Psoas muscle (tissue), 8 donors: Measurements from ENCODE around the gene ANXA11. TPM values are rescaled to one million over a fixed set of nuclear protein-coding genes. Genes with fewer than 3 reads are reported as not detected.
"Not testable (repeated sequence)": the region's sequence is repeated elsewhere in the genome, so short reads cannot be mapped to it uniquely, and the experiment has no call there.

Experiments
- ATAC-seq, 4 donors: fragments of 200-7000 bp; cut with Tn5 transposase; one replicate each; pipeline ENCODE4 v1.9.1; 2020; ENCODE audit warnings: moderate library complexity in 3 of 4, mild to moderate bottlenecking in 2 of 4
- DNase-seq, 2 donors: peaks; one replicate each; pipeline ENCODE4 v3.0.0-alpha.2; 2020
- H3K27ac ChIP-seq: fragments of 200-600 bp; one replicate; pipeline ENCODE4 v1.8.0; 2022
- H3K27me3 ChIP-seq, 3 donors: fragments of 200-600 bp in 1 of 3; one replicate each; pipeline versions ENCODE4 v1.6.1 to v1.8.0; 2013 to 2022; ENCODE audit warnings: low read length in 2 of 3, mild to moderate bottlenecking in 2 of 3, moderate library complexity in 1 of 3; ENCODE audit not compliant: insufficient read depth in 3 of 3
- H3K36me3 ChIP-seq, 2 donors: fragments of 200-600 bp in 1 of 2; one replicate each; pipeline versions ENCODE4 v1.6.1 to v1.8.0; 2013 to 2022; ENCODE audit warnings: low read depth in 1 of 2, mild to moderate bottlenecking in 1 of 2, moderate library complexity in 1 of 2; ENCODE audit not compliant: insufficient read depth in 1 of 2
- H3K4me1 ChIP-seq: fragments of 200-600 bp; one replicate; pipeline ENCODE4 v1.8.0; 2022
- H3K4me3 ChIP-seq: fragments of 200-600 bp; one replicate; pipeline ENCODE4 v1.8.0; 2022; ENCODE audit warnings: mild to moderate bottlenecking
- H3K9me3 ChIP-seq: fragments of 200-600 bp; one replicate; pipeline ENCODE4 v1.8.0; 2022
- CTCF ChIP-seq: fragments of 200-600 bp; IDR thresholded peaks from one replicate; pipeline ENCODE4 v1.8.0; 2022; ENCODE audit warnings: antibody characterized with exemption
- WGBS, 3 donors: extraction: QIAGEN DNeasy Blood & Tissue Kit; methylation state at CpG; one replicate each; pipeline versions ENCODE4 v1.1.6 to v1.1.7; 2013; 5-methylcytosine and 5-hydroxymethylcytosine counted together
- intact Hi-C, 2 donors: fragments of 100-400 bp; cut with DNase I; formaldehyde crosslinking; loops; one replicate each; pipeline versions ENCODE4 v1.11.0 to v1.14.2; 2022
- polyA plus RNA-seq, 3 donors: library from polyadenylated mRNA; stranded (reverse); fragments of 200-250 nt; gene quantifications; one replicate each; pipeline ENCODE4 v1.2.3, GENCODE V29; 2013
- total RNA-seq, 4 donors: library from RNA; stranded (reverse); fragmentation: NEBNext Ultra II Directional in 2 of 4; extraction: Animal tissue kit (Norgen Biotek cat#: 25700) in 2 of 4; gene quantifications; one replicate each; pipeline versions ENCODE4 v1.2.1 to v1.2.4, GENCODE V29; 2021 to 2023
- donor health status: healthy with polysubstance abuse.
- donor health status: DM: no; HTN: no; CAD: no; lungs with moderate emphysema.
- donor health status: Bipolar disorder and iron deficiency.
- donor health status: healthy.
- donor health status: DM: yes; HTN: yes; CAD: no.
- donor health status: DM: no; HTN: no; CAD: no.
- donor health status: DM: no; HTN: no; CAD: no.
- donor health status: DM: yes; HTN: yes; CAD: no.

Gene ANXA11
- total and polyA plus RNA-seq, 7 donors = 112 to 389 (median 164) TPM

GRCh38 chr10:80212535-80213115 is 7.3 kb upstream of the ANXA11 start:
- H3K9me3 ChIP-seq, DNase-seq, intact Hi-C loops, H3K4me3 ChIP-seq, H3K27me3 ChIP-seq, H3K27ac ChIP-seq, H3K4me1 ChIP-seq, H3K36me3 ChIP-seq, ATAC-seq: not testable (repeated sequence)
- 52 to 85% (median 65%) methylated on average over 3 to 4 of the region's 4 CpGs for WGBS, 3 donors

GRCh38 chr10:80211786-80212185 is 6.4 kb upstream of the ANXA11 start:
- Histone ChIP-seq H3K27ac (no peak overlapping the region), H3K36me3 (no peaks in the 10 kb centered on the region), H3K27me3 (no peaks in the 10 kb centered on the region), H3K4me1 (peaks cover 6% of the 10 kb centered on the region), H3K4me3 (no peak overlapping the region), H3K9me3 (no peaks in the 10 kb centered on the region)
- intact Hi-C loops = no loop called here
- DNase-seq (no peak), ATAC-seq (no peak)
- no peak for TF ChIP-seq CTCF
- 92 to 95% (median 94%) methylated on average over 6 of the region's 6 CpGs for WGBS, 3 donors

GRCh38 chr10:80210259-80210658 is 4.9 kb upstream of the ANXA11 start:
- 86 to 88% (median 86%) methylated on average over 4 of the region's 4 CpGs for WGBS, 3 donors
- ATAC-seq = no peak
- Histone ChIP-seq H3K9me3 (no peaks in the 10 kb centered on the region), H3K36me3 (no peaks in the 10 kb centered on the region), H3K27ac (no peak overlapping the region), H3K4me1 (peaks cover 12% of the 10 kb centered on the region), H3K27me3 (no peaks in the 10 kb centered on the region), H3K4me3 (no peak overlapping the region)
- no peak for DNase-seq
- TF ChIP-seq CTCF = no peak
- intact Hi-C loops = no loop called here

GRCh38 chr10:80207768-80208370 is 2.5 kb upstream of the ANXA11 start:
- intact Hi-C loops = loop anchor here in 1 of 2 donors (10.0 kb wide), 1 partner anchor 133 kb away; the partner anchor contains the start of gene TMEM254
- peaks cover 22% of the 10 kb centered on the region for H3K4me1 ChIP-seq
- WGBS, 3 donors = 76 to 79% (median 78%) methylated on average over 15 of the region's 15 CpGs

More at GRCh38 chr10:80207768-80208370, 2.5 kb upstream of the ANXA11 start:
- H3K36me3 ChIP-seq = no peaks in the 10 kb centered on the region
- peak overlapping the region; percentile 99 for H3K27ac ChIP-seq
- ATAC-seq (no peak), DNase-seq (no peak)
- TF ChIP-seq CTCF = no peak
- no peaks in the 10 kb centered on the region for H3K9me3 ChIP-seq
- H3K4me3 ChIP-seq = peak overlapping the region; percentile 57
- H3K27me3 ChIP-seq = no peaks in the 10 kb centered on the region
